AG08396 (cell line): ENCODE data around the gene PRKAG2.

ENCODE experiments used
- DNase-seq: peaks from one replicate; pipeline ENCODE4 v3.0.0; 2012; ENCODE audit warnings: low spot score, mixed read lengths

The PRKAG2 gene

DNA sequence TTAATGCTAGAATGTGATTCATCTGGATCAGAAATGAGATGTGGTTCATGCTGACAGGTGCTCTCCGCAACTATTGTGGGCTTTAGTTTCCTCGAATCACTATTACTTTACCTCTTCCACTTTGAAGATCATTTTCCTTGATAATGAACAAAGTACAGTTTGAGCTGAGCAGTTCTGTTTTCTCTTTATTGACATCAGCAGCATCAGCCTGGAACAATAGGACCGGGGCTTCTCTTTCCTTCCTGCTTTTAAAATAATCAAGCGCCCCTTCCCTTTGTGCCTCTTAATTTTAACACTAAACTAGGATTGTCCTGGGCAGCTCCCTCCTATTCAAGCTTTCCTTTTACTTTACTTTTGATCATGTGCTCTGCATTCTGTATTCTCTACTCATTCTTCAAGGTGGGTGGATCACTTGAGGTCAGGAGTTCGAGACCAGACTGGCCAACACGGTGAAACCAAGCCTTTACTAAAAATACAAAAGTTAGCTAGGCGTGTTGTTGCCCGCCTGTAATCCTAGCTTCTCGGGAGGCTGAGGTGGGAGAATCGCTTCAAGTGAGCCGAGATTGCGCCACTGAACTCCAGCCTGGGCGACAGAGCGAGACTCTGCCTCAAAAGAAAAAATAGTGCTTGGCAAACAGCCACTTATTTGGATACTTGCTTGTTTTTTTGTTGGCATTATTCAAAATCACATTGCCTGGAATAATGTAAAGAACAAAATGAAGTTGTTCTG, 290.2 kb downstream of the PRKAG2 start:
- DNase-seq = no peak

GRCh38 chr7:151585744-151586393, 291.0 kb downstream of the PRKAG2 start:
- DNase-seq = no peak

DNA sequence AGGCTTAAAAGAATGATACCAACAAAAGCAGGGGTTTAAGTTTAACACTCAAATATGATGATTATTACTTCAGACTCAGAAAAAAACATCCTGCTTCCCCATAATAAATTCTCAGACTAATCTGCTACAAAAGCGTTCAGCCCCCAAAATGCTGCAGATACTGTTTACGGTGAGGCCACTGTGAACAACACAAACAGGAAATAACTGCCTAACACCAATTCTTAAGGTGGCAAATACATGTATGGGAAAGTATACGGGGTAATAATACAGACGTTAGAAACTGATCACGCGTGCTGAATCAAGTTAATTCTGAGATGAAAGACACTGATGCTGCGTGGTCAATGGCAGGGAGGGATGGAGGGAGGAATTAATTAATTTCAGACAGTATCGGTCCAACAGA, 295.2 kb downstream of the PRKAG2 start:
- no peak for DNase-seq

- DNase-seq = no peak
These were observed 297.3 kb downstream of the PRKAG2 start for GRCh38 chr7:151579644-151580043.

- DNase-seq = no peak
These were observed 301.5 kb downstream of the PRKAG2 start for GRCh38 chr7:151575410-151575809.

GRCh38 chr7:151573046-151573445, 303.9 kb downstream of the PRKAG2 start:
- DNase-seq = peak; percentile 26

DNA sequence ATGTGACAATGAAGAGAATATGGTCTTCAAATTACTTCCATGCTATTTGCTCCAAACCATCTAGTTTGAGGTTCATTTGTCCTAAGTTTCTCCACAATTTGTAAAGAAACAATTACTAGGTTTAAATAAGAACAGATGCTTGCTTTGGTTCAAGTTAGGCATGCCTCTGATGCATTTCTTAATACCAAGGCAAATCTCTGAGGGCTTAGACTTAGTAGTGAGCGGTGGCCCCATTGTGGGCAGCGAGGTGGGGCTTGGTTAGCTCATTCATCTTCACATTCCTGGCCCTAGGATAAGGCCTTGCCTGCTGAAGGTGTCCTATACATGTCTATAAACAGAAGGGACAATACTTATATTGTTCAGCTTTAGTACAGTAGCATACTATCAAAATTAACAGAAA, 304.8 kb downstream of the PRKAG2 start:
- no peak for DNase-seq

DNA sequence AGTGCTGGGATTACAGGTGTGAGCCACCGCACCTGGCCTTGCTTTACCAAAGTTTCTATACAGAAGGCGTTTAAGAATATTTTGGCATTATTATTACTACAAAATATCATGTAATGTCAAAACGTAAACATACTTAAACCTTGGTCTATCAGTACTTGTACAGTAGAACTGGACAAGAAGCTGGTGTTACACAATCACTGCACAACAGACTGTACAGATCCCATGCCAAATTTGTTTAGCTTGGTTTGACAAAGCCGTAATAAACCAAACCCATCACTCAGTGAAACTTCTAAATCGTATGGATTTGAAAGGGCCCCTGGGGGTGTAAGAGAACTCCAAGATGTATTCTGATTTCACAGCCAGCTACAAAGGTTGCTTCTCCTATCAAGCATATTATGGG, 305.4 kb downstream of the PRKAG2 start:
- no peak for DNase-seq

DNA sequence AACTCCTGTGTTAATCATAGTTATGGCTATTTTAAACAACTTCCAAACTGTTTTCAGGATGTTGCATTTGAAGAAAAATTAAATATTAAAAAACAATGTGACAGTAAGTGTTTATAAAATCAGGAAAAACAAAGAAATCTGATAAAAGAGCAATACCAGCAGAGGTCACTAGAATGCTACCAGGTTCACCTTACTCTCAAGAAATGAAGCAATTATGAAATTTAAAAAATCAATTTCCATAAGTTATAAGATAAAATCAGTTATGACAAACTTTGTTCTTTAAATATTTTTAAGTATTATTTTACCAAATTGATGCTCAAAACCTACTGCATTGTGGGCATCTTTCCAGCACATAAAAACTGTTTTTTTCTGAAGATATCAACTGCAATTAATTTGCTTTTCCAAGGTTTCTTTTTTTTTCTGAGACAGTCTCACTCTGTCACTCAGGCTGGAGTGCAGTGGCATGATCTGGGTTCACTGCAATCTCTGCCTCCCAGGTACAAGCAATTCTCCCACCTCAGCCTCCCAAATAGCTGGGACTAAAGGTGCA, 306.5 kb downstream of the PRKAG2 start:
- DNase-seq = no peak

GRCh38 chr7:151568956-151569940, 307.7 kb downstream of the PRKAG2 start:
- DNase-seq = no peak

DNA sequence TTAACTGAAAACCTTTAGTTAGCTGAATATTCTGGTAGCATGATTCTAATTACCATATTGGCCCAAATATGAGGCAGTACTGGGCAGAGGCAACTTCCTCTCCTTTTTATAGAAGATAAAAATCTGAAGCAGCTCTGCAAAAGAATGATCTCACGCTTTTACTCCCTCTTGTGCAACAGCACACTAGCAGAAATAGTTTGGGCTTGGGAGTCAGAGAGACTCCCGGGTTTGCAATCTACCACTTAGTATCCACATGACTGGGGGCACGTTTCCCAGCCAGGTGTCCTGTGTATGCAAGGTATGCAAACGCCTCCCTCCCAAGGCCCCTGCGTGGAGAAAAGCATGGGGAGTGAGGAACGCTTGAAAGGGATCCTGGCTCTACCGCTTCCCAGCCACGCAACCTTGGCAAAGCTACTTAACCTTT, 310.0 kb downstream of the PRKAG2 start:
- DNase-seq = peak; percentile 57

GRCh38 chr7:151565541-151565940, 311.4 kb downstream of the PRKAG2 start:
- DNase-seq = no peak

DNA sequence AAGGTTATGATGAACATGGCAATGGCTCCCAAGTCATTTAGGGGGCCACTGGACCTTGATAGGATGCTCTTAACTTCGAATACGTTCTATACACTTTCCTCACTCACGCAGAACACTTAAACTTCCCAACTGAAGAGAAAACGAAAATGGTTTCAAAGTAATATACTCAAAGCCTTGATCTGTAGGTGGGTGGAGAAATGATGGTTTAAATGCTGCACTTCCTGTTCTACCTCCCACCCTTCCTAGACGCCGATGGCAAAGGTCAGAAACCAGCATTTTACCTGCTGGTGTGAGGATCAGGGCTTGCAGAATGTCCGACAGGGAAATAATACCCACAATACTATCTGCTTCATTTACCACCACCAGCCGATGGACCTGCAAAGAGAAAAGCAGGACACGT, 316.7 kb downstream of the PRKAG2 start:
- DNase-seq = no peak

DNA sequence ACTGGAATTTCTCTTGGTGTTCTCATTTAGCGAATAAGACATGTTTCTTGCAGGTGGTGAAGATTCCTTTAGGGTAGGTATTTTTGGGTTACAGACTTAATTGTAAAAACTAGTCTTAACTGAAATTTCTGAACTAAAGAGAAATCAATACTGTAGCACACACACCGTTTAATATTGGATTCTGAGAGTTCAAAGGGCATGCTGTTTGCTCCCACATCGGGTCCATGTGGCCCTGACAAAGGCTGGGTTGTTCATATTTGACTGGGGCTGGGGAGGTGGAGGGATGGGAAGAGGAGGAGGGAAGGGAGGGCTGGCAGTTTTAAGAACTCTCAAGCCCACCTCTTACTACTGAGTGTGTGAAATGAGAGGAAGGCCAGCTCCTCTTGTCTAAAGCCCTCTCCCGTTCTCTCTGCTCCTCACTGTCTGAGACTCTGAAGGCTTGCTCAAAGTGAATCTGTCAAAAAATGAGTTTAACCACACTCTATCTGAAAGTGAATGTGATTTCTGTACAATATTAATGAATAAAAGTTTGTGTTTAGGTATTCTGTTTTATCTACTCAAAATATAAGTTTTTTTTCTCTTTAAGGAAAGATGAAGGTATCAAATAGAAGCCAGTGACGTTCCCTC, 317.2 kb downstream of the PRKAG2 start:
- DNase-seq = no peak

DNA sequence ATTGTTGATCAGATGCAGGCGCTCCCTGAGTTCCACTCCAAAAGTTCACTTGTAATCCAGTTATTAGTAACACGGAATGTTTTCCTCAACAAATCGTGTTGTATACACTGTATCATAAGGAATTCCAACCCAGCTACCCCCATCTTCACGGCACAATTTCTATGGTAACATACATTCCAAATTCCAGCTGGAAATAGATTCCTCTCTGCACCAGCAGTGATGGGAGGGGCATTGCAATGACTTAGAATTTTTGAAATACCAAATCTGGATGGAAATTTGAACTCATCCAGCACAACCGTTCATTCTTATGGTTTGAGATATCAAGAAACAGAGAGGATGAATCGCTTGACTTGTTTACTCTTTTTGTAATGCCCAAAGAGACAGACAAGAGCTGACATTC, 318.3 kb downstream of the PRKAG2 start:
- peak; percentile 51 for DNase-seq

GRCh38 chr7:151556592-151556991, 320.3 kb downstream of the PRKAG2 start:
- no peak for DNase-seq

DNA sequence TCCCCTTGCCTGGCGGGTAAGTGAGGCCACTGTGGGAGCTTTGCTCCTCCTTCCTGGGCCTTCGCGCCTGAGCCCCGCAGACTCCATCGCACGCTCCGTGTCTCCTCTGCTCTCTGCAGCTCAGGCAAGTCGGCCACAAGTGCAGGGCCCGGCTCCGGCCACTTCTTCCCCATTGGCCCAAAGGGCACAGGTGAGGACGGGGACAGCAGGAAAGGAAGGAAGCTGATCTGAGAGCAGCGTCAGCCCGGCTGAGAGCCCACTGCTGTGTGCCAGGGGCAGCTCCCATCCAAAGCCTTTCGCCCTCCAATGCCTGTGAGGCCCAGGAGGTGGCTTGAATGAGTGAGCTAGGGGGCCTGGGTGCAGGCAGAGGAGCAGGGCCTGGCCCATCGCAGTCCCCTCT, 323.6 kb downstream of the PRKAG2 start:
- no peak for DNase-seq

DNA sequence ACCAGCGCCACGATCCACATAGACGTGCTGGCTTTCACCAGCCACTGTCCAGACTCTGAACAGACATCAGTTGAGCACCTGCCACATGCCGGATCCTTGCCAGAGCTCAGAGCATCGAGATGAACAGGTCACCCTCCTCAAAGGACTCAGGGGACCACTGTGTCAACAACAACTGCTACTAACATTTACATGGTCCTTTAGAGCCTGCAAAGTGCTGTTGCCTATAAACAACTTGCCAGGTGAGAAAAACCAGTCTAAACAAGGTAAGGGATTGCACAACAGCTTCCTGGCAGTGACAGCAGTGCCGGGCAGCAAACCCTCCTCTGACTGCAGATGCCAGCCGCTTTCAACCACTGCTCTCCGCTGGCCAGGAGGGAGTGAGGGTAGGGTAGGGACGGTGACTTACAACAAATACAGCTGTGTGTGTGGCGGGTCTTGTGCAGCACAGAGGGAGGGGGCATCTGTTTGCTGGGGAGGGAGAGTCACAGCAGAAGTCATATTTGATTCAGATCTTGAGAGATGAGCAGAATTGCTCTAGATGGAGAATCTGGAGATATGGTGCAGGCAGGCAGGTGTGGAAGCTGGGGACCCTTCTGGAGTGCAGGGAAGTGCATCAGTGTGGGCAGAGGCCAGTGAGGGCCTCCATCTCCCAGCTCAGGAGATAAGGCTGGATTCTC, 324.4 kb downstream of the PRKAG2 start:
- no peak for DNase-seq

GRCh38 chr7:151551820-151552219, 325.1 kb downstream of the PRKAG2 start:
- DNase-seq = no peak

GRCh38 chr7:151550656-151551286, 326.1 kb downstream of the PRKAG2 start:
- peak; percentile 26 for DNase-seq

DNA sequence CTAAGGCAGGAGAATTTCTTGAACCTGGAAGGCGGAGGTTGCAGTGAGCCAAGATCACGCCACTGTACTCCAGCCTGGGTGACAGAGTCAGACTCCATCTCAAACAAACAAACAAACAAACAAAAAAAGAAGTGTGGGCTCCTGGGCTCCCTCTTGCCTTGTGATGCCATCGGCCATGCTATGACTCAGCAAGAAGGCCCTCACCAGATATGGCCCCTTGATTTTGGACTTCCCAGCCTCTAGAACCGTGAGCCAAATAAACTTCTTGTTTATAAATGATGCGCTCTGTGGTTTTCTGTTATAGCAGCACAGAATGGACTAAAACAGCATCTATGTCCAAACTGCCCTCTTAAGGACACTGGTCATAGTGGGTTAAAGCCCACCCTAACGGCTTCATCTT, 327.3 kb downstream of the PRKAG2 start:
- no peak for DNase-seq
